ENCODE data around the gene PCYOX1L.

The PCYOX1L gene

DNA sequence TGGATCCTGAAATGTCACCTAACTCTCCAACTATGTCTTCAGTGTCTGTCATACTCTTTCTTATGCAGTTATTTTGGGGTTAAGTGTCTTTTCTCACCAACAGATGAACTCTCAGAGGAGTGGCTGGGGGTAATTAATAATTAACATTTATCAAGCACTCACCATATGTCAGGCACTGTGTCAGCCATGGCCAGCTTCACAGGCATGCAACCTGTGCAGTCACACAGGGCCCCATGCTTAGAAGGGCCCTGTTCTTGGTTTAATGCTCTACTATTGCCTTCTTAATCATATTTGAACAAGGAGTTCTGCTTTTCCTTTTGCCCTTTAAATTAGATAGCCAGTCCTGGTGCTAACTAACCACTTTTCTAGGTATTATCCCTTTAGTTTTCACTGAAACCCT lies 16.0 kb upstream of the PCYOX1L start:
- Histone ChIP-seq H3K27me3 (ENCODE audit: control insufficient read depth, insufficient read depth, low read length) (no peaks in the 10 kb centered on the region), H3K9ac (ENCODE audit: low read length) (no peak overlapping the region), H3K4me1 (ENCODE audit: control insufficient read depth, insufficient read depth, low read length) (no peaks in the 10 kb centered on the region), H3K9me3 (ENCODE audit: control insufficient read depth, low read length) (no peaks in the 10 kb centered on the region), H3K4me3 (ENCODE audit: low read length) (no peak overlapping the region), H3K36me3 (ENCODE audit: control insufficient read depth, insufficient read depth, low read length) (no peaks in the 10 kb centered on the region)

DNA sequence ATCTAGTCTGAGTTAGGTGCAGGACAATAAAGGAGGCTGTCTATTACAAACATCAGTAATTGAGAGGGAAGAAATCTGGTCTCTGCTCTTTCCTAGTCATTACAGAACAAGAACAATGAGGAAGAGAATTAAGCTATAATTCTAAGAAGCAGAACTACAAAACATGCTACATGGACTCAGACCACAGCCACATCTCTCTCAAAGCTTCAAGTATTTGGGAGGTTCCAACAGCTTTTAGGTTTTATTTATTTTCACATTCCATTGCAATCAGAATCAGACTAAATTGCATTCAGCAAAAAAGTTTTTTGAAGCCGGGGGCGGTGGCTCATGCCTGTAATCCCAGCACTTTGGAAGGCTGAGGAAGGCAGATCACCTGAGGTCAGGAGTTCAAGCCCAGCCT lies 13.7 kb upstream of the PCYOX1L start:
- no peaks in the 10 kb centered on the region for H3K9me3 ChIP-seq (ENCODE audit: control insufficient read depth, low read length)
- H3K4me1 ChIP-seq (ENCODE audit: control insufficient read depth, insufficient read depth, low read length), result no peaks in the 10 kb centered on the region
- no peak overlapping the region for H3K4me3 ChIP-seq (ENCODE audit: low read length)
- H3K9ac ChIP-seq (ENCODE audit: low read length), result no peak overlapping the region
- H3K36me3 ChIP-seq (ENCODE audit: control insufficient read depth, insufficient read depth, low read length), result peaks cover 4% of the 10 kb centered on the region
- no peaks in the 10 kb centered on the region for H3K27me3 ChIP-seq (ENCODE audit: control insufficient read depth, insufficient read depth, low read length)

DNA sequence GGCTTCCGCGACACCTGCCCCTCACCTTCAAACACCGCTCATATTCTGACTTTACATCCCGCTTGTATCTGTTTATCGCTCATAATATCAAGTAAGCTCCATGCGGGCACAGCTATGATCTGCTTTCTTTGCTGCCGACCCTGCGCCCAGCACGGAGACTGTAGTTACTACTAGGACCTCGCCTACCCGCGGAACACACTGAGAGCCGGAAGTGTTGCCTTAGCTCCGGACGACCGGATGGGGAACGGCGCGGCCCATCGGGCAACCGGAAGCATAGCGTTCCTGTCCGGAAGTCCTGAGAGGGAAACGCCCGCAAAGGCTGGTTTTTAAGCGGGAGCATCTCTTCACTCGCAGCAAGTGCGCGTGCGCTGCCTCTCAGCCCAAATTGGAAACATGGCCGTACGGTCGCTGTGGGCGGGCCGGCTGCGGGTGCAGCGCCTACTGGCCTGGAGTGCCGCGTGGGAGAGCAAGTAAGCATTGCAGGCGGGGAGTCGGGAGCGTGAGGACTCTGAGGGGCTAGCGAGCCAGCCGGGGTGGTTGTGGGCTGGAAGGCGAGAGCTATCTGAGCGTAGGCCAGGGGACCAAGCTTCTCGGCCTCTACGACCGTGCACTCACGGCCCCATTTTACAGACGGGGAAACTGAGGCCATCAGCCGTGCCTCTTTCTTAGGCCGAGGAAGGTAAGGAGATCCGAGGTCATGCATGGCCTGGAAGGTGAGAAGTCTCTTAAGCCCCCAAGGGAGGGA lies 12.5 kb upstream of the PCYOX1L start, which contains the start of gene GRPEL2:
GRPEL2 (plus strand) TSS at position 353 of the 745 bp plus-strand sequence; CDS start at position 394, 41 bp downstream.
- no peaks in the 10 kb centered on the region for H3K27me3 ChIP-seq (ENCODE audit: control insufficient read depth, insufficient read depth, low read length)
- peak within 1 kb of the TSS; percentile 88 for H3K4me3 ChIP-seq (ENCODE audit: low read length)
- no peaks in the 10 kb centered on the region for H3K9me3 ChIP-seq (ENCODE audit: control insufficient read depth, low read length)
- peak within 1 kb of the TSS; percentile 69 for H3K9ac ChIP-seq (ENCODE audit: low read length)
- H3K4me1 ChIP-seq (ENCODE audit: control insufficient read depth, insufficient read depth, low read length), result no peaks in the 10 kb centered on the region
- H3K36me3 ChIP-seq (ENCODE audit: control insufficient read depth, insufficient read depth, low read length), result peaks cover 4% of the 10 kb centered on the region

DNA sequence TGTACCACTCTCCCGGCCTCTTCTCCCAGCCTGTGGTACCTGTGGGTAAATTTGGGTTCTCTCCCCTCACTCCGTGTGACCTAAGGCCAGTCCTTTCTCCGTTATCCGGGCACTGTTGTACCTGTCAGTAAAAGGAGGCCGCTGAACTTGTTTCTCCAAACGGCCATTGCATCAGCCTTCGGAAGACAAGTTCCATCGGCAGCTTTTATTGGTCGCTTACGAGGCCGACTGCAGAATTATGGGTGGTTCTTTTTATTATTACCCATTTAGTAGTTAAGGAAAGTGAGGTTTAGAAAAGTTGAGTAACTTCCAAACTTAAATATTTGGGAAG lies 12.0 kb upstream of the PCYOX1L start:
- H3K4me1 ChIP-seq (ENCODE audit: control insufficient read depth, insufficient read depth, low read length), result no peaks in the 10 kb centered on the region
- peak overlapping the region; percentile 69 for H3K9ac ChIP-seq (ENCODE audit: low read length)
- no peaks in the 10 kb centered on the region for H3K9me3 ChIP-seq (ENCODE audit: control insufficient read depth, low read length)
- H3K36me3 ChIP-seq (ENCODE audit: control insufficient read depth, insufficient read depth, low read length), result peaks cover 4% of the 10 kb centered on the region
- H3K4me3 ChIP-seq (ENCODE audit: low read length), result peak overlapping the region; percentile 88
- H3K27me3 ChIP-seq (ENCODE audit: control insufficient read depth, insufficient read depth, low read length), result no peaks in the 10 kb centered on the region

- Histone ChIP-seq H3K9me3 (ENCODE audit: control insufficient read depth, low read length) (no peaks in the 10 kb centered on the region), H3K9ac (ENCODE audit: low read length) (no peak overlapping the region), H3K36me3 (ENCODE audit: control insufficient read depth, insufficient read depth, low read length) (peaks cover 4% of the 10 kb centered on the region), H3K27me3 (ENCODE audit: control insufficient read depth, insufficient read depth, low read length) (no peaks in the 10 kb centered on the region), H3K4me1 (ENCODE audit: control insufficient read depth, insufficient read depth, low read length) (no peaks in the 10 kb centered on the region), H3K4me3 (ENCODE audit: low read length) (no peak overlapping the region)
These were observed 9.3 kb upstream of the PCYOX1L start for GRCh38 chr5:149348518-149348917.

DNA sequence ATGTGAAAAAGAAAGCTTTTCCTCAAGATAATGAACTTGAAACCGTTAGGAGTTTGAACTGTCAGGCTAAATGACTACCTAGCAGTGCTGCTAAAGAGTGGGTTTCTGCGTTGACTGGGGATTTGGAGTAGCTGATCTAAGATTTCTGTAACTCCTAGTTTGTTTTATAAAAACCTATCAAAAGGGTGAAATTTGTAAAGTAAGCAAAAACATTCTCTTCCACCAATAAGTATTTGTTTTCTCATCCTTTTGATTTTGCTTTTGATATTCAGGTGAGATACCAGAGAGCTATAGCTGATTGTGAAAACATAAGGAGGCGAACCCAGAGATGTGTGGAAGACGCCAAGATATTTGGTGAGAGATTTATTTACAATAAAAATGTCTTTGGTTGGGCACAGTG lies 8.5 kb upstream of the PCYOX1L start:
- H3K27me3 ChIP-seq (ENCODE audit: control insufficient read depth, insufficient read depth, low read length), result no peaks in the 10 kb centered on the region
- H3K4me1 ChIP-seq (ENCODE audit: control insufficient read depth, insufficient read depth, low read length), result no peaks in the 10 kb centered on the region
- no peak overlapping the region for H3K4me3 ChIP-seq (ENCODE audit: low read length)
- no peak overlapping the region for H3K9ac ChIP-seq (ENCODE audit: low read length)
- no peaks in the 10 kb centered on the region for H3K9me3 ChIP-seq (ENCODE audit: control insufficient read depth, low read length)
- H3K36me3 ChIP-seq (ENCODE audit: control insufficient read depth, insufficient read depth, low read length), result peaks cover 4% of the 10 kb centered on the region

GRCh38 chr5:149352169-149352568 lies 5.7 kb upstream of the PCYOX1L start:
- no peak overlapping the region for H3K4me3 ChIP-seq (ENCODE audit: low read length)
- peaks cover 4% of the 10 kb centered on the region for H3K36me3 ChIP-seq (ENCODE audit: control insufficient read depth, insufficient read depth, low read length)
- no peaks in the 10 kb centered on the region for H3K9me3 ChIP-seq (ENCODE audit: control insufficient read depth, low read length)
- no peaks in the 10 kb centered on the region for H3K27me3 ChIP-seq (ENCODE audit: control insufficient read depth, insufficient read depth, low read length)
- no peak overlapping the region for H3K9ac ChIP-seq (ENCODE audit: low read length)
- H3K4me1 ChIP-seq (ENCODE audit: control insufficient read depth, insufficient read depth, low read length), result peaks cover 1% of the 10 kb centered on the region

DNA sequence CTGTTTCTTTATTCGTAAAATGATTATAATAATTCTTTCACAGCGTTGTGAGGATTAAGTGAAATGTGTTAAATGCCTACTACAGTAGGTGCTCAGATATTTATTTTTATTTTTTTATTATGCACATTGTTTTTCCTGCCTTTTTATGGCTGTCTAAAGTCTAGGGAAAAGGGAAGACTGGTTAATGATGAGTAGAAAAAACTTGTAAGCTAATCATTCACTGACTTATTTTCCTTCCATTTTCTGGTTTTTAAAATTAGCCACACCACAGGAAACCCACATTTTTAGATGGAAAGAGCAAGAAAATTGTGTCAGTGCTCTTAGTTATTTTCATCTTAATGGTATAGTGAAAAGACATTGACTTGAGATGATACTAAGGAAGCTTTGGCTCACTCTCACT lies 3.9 kb upstream of the PCYOX1L start:
- H3K4me3 ChIP-seq (ENCODE audit: low read length), result no peak overlapping the region
- H3K27me3 ChIP-seq (ENCODE audit: control insufficient read depth, insufficient read depth, low read length), result no peaks in the 10 kb centered on the region
- H3K9me3 ChIP-seq (ENCODE audit: control insufficient read depth, low read length), result no peaks in the 10 kb centered on the region
- H3K9ac ChIP-seq (ENCODE audit: low read length), result no peak overlapping the region
- H3K4me1 ChIP-seq (ENCODE audit: control insufficient read depth, insufficient read depth, low read length), result peaks cover 4% of the 10 kb centered on the region
- no peaks in the 10 kb centered on the region for H3K36me3 ChIP-seq (ENCODE audit: control insufficient read depth, insufficient read depth, low read length)

DNA sequence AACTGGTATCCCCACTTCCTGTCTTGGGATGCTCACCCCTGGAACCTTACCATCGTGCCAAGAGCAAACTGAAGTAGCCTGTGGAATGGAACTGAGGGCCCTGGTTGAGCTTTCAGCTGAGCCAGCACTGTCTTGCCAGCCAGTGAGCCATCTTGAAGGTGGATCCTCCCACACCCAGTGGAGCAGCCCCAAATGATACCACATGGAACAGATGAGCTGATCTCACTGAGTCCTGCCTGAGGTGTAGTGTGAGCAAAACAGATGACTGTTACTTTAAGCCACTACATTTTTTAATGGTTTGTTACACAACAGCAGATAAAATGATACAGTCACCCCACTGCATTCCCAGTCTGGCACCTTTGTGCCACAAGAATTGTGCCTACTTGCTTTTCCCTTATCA lies 2.2 kb upstream of the PCYOX1L start:
- H3K4me3 ChIP-seq (ENCODE audit: low read length), result no peak overlapping the region
- H3K9ac ChIP-seq (ENCODE audit: low read length), result no peak overlapping the region
- no peaks in the 10 kb centered on the region for H3K9me3 ChIP-seq (ENCODE audit: control insufficient read depth, low read length)
- no peaks in the 10 kb centered on the region for H3K27me3 ChIP-seq (ENCODE audit: control insufficient read depth, insufficient read depth, low read length)
- H3K36me3 ChIP-seq (ENCODE audit: control insufficient read depth, insufficient read depth, low read length), result no peaks in the 10 kb centered on the region
- peaks cover 4% of the 10 kb centered on the region for H3K4me1 ChIP-seq (ENCODE audit: control insufficient read depth, insufficient read depth, low read length)

- Histone ChIP-seq H3K9me3 (ENCODE audit: control insufficient read depth, low read length) (no peaks in the 10 kb centered on the region), H3K4me3 (ENCODE audit: low read length) (no peak overlapping the region), H3K36me3 (ENCODE audit: control insufficient read depth, insufficient read depth, low read length) (no peaks in the 10 kb centered on the region), H3K9ac (ENCODE audit: low read length) (no peak overlapping the region), H3K27me3 (ENCODE audit: control insufficient read depth, insufficient read depth, low read length) (no peaks in the 10 kb centered on the region), H3K4me1 (ENCODE audit: control insufficient read depth, insufficient read depth, low read length) (peaks cover 4% of the 10 kb centered on the region)
These were observed 1.5 kb upstream of the PCYOX1L start for GRCh38 chr5:149356391-149356790.

DNA sequence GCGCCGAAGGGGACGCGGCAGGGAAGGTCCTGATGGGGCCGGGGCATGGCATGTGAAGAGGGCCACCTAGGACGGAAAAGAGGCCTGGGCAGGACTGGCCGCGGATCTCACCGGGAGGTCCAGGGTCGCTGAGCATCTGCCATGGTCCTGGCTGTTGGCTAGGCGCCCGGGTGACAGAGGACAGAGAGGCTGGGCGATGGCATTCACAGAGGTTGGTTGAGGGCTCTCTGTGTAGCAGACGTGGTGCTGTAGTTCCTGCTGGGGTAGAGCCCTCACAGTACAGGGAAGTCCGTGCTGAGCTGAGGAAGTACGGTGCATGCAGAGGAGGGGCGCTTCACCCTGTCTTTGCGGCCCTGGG lies 427 bp downstream of the PCYOX1L start:
- Histone ChIP-seq H3K9ac (ENCODE audit: low read length) (peak overlapping the region; percentile 77), H3K4me1 (ENCODE audit: control insufficient read depth, insufficient read depth, low read length) (peaks cover 4% of the 10 kb centered on the region), H3K4me3 (ENCODE audit: low read length) (peak overlapping the region; percentile 72), H3K36me3 (ENCODE audit: control insufficient read depth, insufficient read depth, low read length) (no peaks in the 10 kb centered on the region), H3K9me3 (ENCODE audit: control insufficient read depth, low read length) (no peaks in the 10 kb centered on the region), H3K27me3 (ENCODE audit: control insufficient read depth, insufficient read depth, low read length) (no peaks in the 10 kb centered on the region)

DNA sequence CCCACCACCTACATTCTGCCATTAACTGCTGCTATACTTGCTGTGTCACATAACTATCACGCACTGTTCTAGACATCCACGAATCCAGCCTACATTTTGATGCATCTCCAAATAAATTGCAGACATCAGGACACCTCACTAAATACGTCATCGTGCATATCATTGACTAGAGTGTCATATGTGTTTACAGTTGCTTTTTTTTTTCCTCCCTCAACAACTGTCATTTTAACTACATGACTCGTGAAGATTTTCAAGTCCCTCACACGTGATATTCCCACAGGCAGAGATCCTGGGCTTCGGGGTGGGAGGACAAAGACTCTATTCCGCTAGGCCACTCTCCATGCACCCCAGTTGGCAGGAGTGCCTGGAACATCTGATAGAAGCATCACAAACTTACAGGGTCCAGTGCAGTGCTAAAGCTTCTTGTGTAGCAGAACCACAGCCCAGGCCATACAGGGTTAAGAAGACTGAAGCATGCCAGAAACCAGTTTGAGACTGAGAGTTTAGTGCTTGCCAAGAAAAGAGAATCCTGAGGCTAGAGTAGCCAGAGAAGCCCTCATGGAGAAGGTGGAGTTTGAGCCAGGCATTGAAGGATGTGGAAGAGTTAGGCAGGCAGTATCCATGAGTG lies 1.1 kb downstream of the PCYOX1L start:
- H3K4me1 ChIP-seq (ENCODE audit: control insufficient read depth, insufficient read depth, low read length), result peaks cover 4% of the 10 kb centered on the region
- H3K36me3 ChIP-seq (ENCODE audit: control insufficient read depth, insufficient read depth, low read length), result no peaks in the 10 kb centered on the region
- H3K27me3 ChIP-seq (ENCODE audit: control insufficient read depth, insufficient read depth, low read length), result no peaks in the 10 kb centered on the region
- no peak overlapping the region for H3K4me3 ChIP-seq (ENCODE audit: low read length)
- no peaks in the 10 kb centered on the region for H3K9me3 ChIP-seq (ENCODE audit: control insufficient read depth, low read length)
- H3K9ac ChIP-seq (ENCODE audit: low read length), result no peak overlapping the region

Data from mucosa of stomach (tissue), 1 donor.